SKM-1 (cell line): ENCODE measurements around the gene OOEP.

Experiments used
- DNase-seq: peaks from one replicate; lab custom pipeline; 2025; ENCODE audit not compliant: unreplicated experiment; lab: John Stamatoyannopoulos, UW

OOEP gene

DNA sequence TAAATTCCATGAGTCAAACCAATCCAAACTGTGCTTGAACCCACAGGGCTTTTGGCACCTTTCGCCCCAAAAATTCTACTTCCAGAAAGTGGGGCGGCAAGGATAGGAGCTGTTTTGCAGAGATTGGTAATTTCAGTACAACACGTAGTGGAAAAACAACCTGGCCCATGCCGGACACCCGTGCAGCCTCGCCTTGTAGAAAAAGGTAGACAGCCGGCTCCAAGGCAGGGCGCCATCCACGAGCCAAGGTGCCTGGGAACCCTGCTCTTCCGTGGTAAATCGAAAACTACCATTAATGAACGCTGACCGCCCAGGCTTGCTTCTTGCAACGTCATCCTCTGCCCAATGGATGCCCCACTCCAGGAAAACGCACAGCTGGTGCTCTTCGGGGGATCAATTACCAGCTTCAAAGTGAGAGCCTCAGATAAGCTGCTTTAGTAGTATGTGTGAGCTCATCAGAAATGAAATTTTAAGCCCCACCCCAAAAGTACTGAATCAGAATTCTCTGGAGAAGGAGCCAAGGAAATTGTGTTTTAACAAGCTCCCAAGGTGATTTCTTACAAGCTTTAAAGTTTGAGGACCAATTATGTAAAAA is 1.8 kb downstream of the OOEP start:
- no peak for DNase-seq

DNA sequence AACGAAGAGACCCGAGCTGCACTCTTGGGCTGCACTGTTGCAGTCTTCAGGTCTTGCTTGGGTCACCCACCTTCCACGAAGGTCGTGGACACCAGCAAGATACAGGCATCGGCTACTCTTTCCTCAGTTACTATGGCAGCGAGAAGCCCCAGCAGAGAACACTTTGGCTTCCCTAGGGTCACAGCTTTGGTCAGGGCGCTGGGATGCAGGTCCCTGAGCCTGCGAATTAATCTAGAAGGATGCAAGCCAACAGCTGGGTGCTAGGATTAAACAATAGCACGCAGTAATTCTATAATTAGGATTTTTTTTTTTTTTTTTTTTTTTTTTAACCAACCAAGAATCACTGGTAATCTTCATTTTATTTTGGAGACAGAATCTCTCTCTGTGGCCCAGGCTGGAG is 5.1 kb downstream of the OOEP start:
- DNase-seq, result no peak

DNA sequence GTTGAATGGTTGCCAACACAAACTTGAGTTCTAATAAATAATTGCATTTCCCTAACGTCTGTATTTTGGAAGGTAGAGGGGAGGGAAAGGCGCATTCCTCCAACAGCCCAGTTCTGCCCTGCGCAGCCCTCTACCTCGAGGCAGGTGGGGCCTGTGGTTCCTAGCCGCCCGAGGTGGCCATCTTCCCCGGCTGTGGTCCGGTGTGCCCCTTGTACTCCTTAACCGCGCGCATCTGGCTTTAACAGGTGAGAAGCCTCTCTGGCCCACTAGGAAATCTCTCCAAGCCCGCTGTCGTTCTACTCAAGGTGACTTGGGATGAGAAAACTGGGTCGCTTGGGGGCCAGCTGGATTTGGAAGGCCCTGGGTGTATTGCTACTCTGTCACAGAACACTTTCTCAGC is 5.6 kb downstream of the OOEP start:
- no peak for DNase-seq

DNA sequence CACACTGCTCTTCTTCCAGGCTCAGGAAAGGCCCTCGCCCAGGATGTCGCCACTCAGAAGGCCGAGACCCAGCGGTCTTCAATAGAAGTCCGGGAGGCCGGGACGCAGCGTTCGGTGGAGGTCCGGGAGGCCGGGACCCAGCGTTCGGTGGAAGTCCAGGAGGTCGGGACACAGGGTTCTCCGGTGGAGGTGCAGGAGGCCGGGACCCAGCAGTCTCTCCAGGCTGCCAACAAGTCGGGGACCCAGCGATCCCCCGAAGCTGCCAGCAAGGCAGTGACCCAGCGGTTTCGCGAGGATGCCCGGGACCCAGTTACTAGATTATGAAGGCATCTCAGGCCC is 6.2 kb downstream of the OOEP start:
- DNase-seq, result no peak

DNA sequence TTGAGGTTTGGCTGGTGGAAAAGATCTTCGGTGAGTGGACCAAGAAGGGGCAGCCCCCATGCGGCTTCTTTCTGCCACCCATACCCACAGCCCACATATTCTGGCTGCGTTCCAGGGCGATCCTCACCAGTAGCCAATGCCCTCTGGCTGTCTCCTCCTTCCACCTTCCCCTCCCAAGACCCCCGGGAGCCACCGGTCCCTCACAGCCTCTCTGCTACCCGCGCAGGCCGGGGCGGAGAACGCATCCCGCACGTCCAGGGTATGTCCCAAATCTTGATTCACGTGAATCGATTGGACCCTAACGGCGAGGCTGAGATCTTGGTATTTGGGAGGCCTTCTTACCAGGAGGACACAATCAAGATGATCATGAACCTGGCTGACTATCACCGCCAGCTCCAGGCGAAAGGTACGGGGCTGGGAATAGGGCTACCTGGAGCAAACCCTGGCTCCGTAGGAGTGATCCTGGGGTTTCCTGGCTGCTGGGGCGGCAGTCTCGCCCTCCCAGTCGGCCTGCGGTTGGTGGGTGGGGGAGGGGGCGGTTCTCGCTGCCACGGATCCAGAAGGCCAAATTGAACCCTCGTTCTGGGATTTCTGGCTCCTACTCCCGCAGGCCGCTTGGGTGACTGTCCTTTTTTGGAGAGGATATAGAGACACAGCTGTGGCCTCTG is 6.7 kb downstream of the OOEP start:
- no peak for DNase-seq

DNA sequence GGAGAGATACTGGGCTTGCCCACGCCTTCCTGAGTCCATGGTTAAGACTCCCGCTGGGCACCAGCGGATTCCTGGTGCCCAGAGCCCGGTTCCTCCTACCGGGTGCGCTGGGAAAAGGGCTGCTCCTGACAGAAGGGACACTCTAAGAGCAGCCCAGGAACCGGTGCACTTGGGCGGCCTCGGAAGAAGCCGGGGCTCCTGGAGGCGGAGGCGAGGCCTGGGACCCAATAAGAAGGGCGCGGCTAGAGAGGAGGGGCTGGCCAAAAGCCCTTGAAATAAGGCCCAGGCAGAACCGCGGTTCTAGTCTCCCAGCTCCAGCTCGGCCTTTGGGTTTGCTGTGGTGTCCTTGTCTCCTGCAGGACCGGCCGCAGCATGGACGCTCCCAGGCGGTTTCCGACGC is 7.3 kb downstream of the OOEP start, which contains the start of gene KHDC3L:
Gene KHDC3L, plus strand, starts transcription at position 301 of the 400 bp plus-strand sequence. Its CDS starts 72 bp downstream, at position 373.
- DNase-seq, result no peak

DNA sequence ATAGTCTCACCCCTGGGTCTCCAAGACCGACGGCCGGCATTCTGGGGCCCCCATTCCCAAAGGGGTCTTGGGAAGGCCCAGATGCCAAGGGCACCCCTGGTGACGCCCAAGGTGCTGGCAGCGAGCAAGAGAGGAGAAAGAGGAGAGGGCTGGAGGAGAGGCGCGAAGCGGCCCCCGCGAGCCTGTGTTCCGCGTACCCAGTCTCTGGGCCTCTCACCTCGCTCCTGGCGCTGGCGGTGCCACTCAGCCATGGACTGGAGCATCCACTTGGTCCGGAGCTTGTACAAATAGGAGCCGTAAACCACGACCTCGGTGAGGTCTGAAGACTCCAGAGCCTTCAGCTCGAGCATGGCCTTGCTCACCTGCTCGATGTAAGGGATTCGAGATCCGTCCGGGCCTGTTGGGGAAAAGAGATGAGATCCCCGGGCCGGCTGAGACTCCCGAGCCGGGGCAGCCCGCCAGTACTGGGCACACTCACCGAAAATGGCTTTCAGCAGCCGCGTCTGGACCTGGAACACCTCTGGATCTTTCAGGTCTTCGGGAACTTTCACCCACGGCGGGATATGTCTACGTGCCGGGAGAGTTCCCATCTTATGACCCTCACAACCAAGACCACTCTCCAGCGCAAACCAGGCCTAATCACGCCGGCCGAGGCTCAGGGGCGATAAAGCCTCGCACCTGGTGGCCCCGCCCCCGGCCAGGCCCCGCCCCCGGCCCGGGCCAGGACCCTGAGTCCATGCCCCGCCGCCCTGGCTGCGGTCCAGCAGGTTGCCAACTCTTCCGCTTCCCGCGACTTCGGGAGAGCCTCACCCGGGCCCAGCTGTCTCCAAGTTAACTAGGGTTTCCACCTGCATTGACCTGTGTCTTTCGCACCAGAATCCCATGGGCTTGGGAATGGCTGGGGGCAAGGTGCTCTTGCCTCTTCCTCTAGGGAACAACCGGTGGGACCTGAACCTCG is 15.8 kb downstream of the OOEP start, which contains the start of gene DPPA5:
Gene DPPA5, minus strand, starts transcription at position 641 of the 958 bp plus-strand sequence. Its CDS starts 51 bp downstream, at position 590.
- no peak for DNase-seq

DNA sequence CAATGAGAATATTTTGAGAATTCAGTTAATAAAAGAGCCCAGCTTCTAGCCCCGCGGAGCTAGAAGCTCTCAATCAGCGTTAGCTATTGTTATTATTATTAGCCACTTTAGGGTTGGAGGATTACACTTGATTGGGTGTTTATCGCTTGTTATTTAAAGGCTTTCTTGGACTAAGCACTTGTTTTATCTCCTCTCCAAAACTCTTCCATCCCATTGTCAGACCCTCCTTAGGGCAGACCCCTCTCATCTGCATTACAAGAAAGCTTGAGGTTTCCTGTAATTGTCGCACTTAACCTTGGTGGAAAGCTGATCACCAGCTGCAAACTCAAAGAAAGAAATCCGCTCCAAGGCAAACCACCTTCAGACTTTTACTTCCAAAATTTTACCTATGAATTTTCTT is 20.4 kb downstream of the OOEP start:
- no peak for DNase-seq

DNA sequence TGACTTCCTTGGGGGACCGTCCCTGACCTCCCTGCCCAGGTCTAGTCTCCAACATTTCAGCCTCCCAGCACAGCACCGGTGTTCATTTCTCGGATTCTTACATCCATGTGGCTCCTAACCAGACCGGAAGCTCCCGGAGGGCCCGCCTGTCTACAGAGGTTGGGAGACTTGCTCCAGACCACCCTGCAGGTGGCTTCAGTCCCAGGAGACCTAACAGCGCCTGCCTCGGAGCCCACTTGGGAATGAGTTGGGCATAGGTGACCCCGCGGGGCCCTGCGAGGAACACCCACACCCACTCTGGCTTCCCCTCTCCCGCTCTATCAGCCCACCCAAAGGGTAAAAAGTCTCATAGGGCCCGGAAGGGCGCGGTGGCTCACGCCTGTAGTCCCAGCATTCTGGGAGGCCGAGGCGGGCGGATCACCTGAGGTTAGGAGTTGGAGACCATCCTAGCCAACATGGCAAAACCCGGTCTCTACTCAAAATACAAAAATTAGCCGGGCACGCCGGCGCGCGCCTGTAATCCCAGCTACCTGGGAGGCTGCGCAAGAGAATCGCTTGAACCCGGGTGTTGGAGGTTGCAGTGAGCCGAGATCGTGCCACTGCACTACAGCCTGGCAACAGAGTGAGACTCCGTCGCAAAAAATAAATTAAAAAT is 21.0 kb downstream of the OOEP start:
- DNase-seq, result no peak

DNA sequence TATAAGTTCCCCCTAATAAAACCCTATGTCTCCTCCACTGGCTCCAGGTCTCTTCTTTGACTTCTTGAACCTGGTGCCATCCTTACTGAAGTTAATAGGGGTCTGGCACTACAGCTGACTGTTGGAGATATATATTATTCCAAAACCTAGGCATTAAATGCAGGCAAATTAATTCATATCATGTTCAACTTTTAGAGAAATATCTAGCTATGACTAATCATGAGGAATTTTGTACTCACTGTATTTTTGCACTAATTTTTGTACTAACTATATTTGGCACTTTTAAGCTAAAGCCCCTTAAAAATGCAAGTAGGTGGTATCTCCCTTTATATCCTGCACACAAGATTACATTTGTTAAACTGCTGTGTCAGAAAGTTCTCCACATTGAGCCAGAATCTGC is 26.5 kb downstream of the OOEP start:
- DNase-seq, result no peak

DNA sequence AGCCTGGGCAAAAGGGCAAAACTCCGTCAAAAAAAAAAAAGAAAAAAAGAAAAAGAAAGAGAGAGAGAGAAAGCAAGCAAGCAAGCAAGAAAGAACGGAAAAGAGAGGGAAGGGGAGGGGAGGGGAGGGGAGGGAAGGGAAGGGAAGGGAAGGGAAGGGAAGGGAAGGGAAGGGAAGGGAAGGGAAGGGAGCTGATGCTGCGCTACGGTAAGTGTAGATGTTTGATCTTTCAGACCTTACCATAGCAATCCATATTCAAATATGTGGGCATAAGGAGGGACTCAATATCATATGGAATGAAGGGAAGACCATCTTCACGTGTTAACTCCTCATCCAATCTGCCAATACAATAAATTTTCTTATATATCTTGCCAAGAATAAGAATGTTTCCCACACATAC is 27.5 kb downstream of the OOEP start:
- no peak for DNase-seq

DNA sequence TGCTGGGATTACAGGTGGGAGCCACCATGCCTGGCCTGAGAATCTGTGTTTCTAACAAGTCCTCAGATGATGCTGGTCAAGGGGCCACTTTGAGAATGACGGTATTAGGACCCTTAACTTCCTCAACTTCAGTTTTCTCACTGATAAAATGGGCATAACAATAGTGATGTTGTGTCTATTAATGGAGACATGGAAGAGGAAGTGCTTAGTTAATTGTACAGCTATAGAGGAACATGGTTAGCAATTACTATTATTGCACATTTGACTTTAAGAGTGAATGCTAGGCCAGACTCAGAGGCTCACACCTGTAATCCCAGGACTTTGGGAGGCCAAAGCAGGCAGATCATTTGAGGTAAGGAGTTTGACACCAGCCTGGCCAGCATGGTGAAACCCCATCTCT is 28.4 kb downstream of the OOEP start:
- no peak for DNase-seq

DNA sequence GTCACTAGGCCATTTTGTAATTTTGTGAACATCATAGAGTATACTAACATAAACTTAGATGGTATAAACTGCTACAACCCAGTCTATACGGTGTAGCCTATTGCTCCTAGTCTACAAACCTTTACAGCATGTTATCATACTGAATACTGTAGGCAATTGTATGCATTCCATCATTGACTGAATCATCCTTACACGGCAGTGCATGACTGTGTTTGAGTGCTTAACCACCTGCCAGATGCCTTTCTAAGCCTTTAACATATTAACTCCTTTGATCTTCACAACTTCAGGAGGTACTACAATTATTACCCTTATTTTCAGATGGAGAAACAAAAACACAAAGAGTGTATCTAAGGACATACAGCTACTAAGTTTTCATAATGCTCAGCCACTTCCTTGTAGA is 29.6 kb downstream of the OOEP start:
- no peak for DNase-seq

DNA sequence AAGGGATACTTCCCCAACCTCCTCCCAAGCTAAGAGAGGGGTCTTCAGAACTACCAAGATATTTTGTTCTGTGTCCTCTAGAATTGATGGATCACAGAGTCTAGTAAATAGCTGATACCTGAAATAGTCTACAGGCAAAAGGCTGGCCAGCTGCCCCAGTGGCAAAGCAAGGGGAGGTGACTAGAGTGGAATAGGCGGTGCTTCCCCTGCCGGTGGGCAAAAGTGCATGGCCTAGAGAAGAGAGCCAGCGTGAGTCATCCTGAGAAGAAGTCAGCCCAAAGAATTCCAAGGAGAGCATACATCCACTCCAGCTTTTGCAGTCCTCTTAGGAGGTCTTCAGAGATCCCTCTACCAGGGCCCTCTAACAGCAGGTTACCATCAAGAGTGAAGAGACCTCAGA is 30.4 kb downstream of the OOEP start:
- DNase-seq, result no peak

DNA sequence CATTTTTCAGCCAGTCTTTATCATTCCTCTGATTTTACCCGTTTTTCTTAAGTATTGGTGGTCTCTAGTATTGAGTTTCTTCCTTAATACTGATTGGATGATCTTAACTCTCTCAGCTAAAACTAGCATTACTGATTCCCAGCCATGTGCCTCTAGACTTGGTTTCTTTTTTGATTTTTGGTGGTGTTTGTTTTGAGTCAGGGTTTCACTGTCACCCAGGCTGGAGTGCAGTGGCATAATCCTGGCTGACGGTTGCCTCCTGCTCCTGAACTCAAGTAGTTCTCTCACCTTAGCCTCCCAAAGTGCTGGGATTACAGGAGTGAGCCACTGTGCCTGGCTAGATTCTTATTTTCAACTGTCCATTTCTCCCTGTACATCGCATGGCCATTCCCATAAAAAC is 40.5 kb downstream of the OOEP start:
- DNase-seq, result no peak

DNA sequence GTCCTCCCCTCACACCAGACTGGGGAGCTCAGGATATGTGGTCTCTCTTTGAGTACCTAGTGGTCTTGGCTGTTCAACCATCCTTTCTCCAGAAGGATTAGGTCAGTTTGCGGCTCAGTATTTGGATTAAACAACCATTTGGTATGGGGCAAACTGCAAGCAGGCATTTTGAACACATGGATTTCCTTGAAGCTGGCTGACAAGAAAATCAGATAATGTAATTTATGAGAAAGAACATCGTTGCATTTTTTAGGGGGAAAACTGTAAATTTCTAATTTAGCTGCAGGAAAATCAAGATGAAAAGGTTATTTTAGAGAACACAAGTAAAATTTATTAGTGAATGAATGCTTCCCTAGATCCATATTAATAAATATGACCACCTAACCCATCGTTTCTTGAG is 40.9 kb downstream of the OOEP start:
- DNase-seq, result no peak

DNA sequence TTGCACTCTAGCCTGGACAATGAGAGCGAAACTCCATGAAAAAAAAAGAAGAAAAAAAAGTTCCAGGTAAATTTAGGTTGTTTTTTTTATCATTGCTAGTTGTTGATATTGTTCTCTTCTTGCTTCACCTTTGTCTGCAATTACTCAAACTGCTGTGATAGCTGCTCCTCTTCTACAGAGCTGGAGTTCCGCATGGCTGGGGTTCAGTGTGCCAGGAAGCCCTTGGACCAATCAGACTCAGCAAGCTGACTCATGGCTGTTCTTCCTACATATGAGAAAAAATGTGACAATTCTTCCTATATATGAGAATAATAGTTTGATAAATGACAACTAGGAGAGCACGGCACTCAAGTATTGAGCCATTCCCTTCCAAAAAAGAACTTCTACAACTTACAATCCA is 44.0 kb downstream of the OOEP start:
- DNase-seq, result no peak

DNA sequence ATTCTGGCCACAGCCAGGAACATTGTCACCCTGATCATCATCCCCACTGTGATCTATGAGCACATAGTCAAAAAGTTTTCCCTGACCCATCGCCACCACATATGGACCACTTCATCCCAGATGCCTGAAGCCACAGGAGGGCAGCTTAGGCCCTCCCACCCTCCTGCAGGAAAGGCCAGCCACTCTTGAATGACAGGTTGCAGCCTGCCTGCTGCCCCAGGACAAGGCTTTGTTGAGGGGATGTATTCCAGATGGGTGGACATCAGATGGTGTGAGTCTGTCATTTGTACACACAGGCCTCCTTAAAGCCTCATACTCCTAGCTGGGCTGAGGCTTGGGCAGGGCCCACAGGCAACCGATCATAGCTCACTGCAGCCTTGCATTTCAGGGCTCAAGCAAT is 46.4 kb downstream of the OOEP start:
- no peak for DNase-seq
